CD4-positive, alpha-beta T cell (primary cell): ENCODE results near the gene CXCL12. TPM values are rescaled to one million over a fixed set of nuclear protein-coding genes. Genes with fewer than 3 reads are reported as not detected.
A peak's percentile ranks its signal among the peaks of the same experiment; 100 is the strongest.

ENCODE experiments used
- ATAC-seq: fragments of 200-7000 bp; cut with Tn5 transposase; one replicate; pipeline ENCODE4 v1.10.0; 2022; ENCODE audit warnings: mild to moderate bottlenecking; ENCODE audit not compliant: poor library complexity
- CTCF ChIA-PET: fragments of 350-600 bp; sonication (Branson Sonifier 250); formaldehyde crosslinking; loops from one replicate; lab custom pipeline; 2021; ENCODE audit warnings: antibody characterized with exemption, inconsistent platforms; lab: Charles Lee
- POLR2A ChIA-PET: fragments of 350-600 bp; sonication (Branson Sonifier 250); formaldehyde crosslinking; loops from one replicate; lab custom pipeline; 2021; ENCODE audit warnings: antibody characterized with exemption, inconsistent platforms; lab: Charles Lee
- DNase-seq, 14 experiments: peaks; one replicate each; pipeline ENCODE4 v3.0.0-alpha.2; 2013 to 2020; ENCODE audit warnings: mixed read lengths in 2 of 14
- H3K27ac ChIP-seq, 2 donors: one replicate each; pipeline versions ENCODE4 v1.5.1 to v1.7.0; 2013; ENCODE audit warnings: low read length in 2 of 2, low read depth in 1 of 2, mild to moderate bottlenecking in 1 of 2
- H3K27me3 ChIP-seq, 2 experiments: 1 replicate in 1 of 2; 2 replicates in 1 of 2; pipeline versions ENCODE4 v1.6.1 to v1.7.0; 2013; ENCODE audit warnings: low read length in 2 of 2, control low read depth in 1 of 2, mild to moderate bottlenecking in 1 of 2, moderate library complexity in 1 of 2; ENCODE audit not compliant: insufficient read depth in 2 of 2, control insufficient read depth in 1 of 2
- H3K36me3 ChIP-seq: one replicate; pipeline ENCODE4 v1.6.1; 2013; ENCODE audit warnings: low read length, control low read depth; ENCODE audit not compliant: insufficient read depth
- H3K4me1 ChIP-seq: one replicate; pipeline ENCODE4 v1.6.1; 2013; ENCODE audit warnings: low read length, control low read depth; ENCODE audit not compliant: insufficient read depth
- H3K4me3 ChIP-seq: one replicate; pipeline ENCODE4 v1.5.1; 2013; ENCODE audit warnings: mild to moderate bottlenecking, low read length, moderate library complexity
- H3K9me3 ChIP-seq, 2 experiments: 1 replicate in 1 of 2; 2 replicates in 1 of 2; pipeline versions ENCODE4 v1.6.1 to v1.7.0; 2013; ENCODE audit warnings: low read length in 2 of 2, mild to moderate bottlenecking in 2 of 2, control low read depth in 1 of 2, moderate library complexity in 1 of 2; ENCODE audit not compliant: control insufficient read depth in 1 of 2, insufficient read depth in 1 of 2
- H3K27ac Mint-ChIP-seq: one replicate; pipeline ENCODE4 v1.8.0; 2020; ENCODE audit warnings: mixed read lengths
- H3K27me3 Mint-ChIP-seq: one replicate; pipeline ENCODE4 v1.8.0; 2021; ENCODE audit warnings: mixed read lengths
- H3K36me3 Mint-ChIP-seq: one replicate; pipeline ENCODE4 v1.8.0; 2021; ENCODE audit warnings: low read depth, mixed read lengths
- H3K4me1 Mint-ChIP-seq: one replicate; pipeline ENCODE4 v1.8.0; 2021; ENCODE audit warnings: low read depth, mixed read lengths
- H3K4me3 Mint-ChIP-seq: one replicate; pipeline ENCODE4 v1.8.0; 2020; ENCODE audit warnings: mild to moderate bottlenecking, mixed read lengths
- H3K9me3 Mint-ChIP-seq: one replicate; pipeline ENCODE4 v1.8.0; 2020; ENCODE audit warnings: mixed read lengths
- intact Hi-C, 2 experiments: fragments of 100-400 bp; cut with DNase I in 1 of 2; cut with micrococcal nuclease in 1 of 2; formaldehyde crosslinking; loops; one replicate each; pipeline versions ENCODE4 v1.15.1 to v1.9.0; 2023 to 2025; cut with DNase I, micrococcal nuclease
- polyA plus RNA-seq, 2 donors: library from polyadenylated mRNA; unstranded; fragments of 120-200 nt; gene quantifications; one replicate each; pipeline ENCODE4 v1.2.1, GENCODE V29; 2013
- total RNA-seq, 174 experiments: library from RNA in 2 of 174; stranded (reverse) in 2 of 174; gene quantifications; one replicate each; pipeline ENCODE4 v1.2.3 and lab custom pipeline; 2021 to 2026
- TF ChIP-seq, protein P1 (sequence below): fragments of 200-600 bp; IDR thresholded peaks from one replicate; pipeline ENCODE4 v1.8.0; 2022; ENCODE audit warnings: antibody characterized with exemption, mild to moderate bottlenecking

The CXCL12 gene
- total RNA-seq (not detected), total RNA-seq (lab: John Stamatoyannopoulos, UW) (0 to 0.16 (median 0) reads per million in 172 experiments)
- not detected for polyA plus RNA-seq (2013, experiment 1 of 2)
- polyA plus RNA-seq (2013, experiment 2 of 2): 3.7 TPM

DNA sequence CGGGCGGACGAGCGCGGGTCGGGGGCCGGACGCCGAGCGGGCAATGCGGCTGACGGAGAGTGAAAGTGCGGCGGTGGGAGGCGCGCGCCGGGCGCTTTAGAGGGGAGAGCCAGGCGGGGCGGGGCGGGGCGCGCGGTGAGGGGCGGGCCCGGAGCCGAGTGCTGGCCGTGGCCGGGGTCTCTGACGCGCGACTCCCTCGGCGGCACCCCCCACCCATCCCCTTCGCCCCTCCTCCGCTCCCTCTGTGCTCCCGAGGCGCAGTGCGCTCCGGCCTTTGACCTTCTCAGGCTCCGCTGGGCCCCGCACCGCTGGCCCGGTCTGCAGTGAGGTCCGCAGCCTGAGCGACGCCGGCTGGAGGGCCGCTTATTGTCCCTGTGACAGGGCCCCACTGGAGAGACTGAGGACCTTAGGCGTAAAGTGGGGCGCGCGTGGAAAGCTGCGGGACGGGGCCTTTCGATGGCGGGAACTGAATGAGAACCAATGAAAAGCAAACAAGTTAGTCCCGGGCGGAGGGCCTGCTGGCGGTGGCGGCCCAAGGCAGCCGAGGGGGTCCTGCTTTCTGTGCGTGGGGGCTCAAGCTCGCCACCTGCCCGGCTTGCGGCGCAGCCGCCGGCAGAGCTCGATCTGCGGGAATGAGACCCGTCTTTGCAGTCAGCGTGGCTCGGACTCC lies at the start of gene CXCL12:
Gene CXCL12, minus strand, starts transcription at position 72 of the 670 bp plus-strand sequence. CDS start 92 bp downstream, outside the sequence.
- POLR2A ChIA-PET: no interaction called here
- Mint-ChIP-seq H3K4me3 (peak within 1 kb of the TSS; percentile 58), H3K9me3 (no peaks in the 10 kb centered on the region), H3K27ac (no peak within 1 kb of the TSS), H3K27me3 (peaks cover 53% of the 10 kb centered on the region), H3K36me3 (no peaks in the 10 kb centered on the region), H3K4me1 (peaks cover 4% of the 10 kb centered on the region)
- no peak within 1 kb of the TSS for H3K4me3 ChIP-seq
- no peak for ATAC-seq
- peaks cover 27 to 53% of the 10 kb centered on the region in 2 experiments for H3K27me3 ChIP-seq
- H3K4me1 ChIP-seq: peaks cover 3% of the 10 kb centered on the region
- H3K27ac ChIP-seq: no peak within 1 kb of the TSS
- peaks cover 0 to 31% of the 10 kb centered on the region in 2 experiments for H3K9me3 ChIP-seq
- H3K36me3 ChIP-seq: no peaks in the 10 kb centered on the region
- DNase-seq: no peak
- intact Hi-C loops: loop anchor here in 1 of 2 experiments (5.0 kb wide), 1 partner anchor 693 kb away; no protein-coding TSS in a partner anchor
- TF ChIP-seq, protein P1, sequence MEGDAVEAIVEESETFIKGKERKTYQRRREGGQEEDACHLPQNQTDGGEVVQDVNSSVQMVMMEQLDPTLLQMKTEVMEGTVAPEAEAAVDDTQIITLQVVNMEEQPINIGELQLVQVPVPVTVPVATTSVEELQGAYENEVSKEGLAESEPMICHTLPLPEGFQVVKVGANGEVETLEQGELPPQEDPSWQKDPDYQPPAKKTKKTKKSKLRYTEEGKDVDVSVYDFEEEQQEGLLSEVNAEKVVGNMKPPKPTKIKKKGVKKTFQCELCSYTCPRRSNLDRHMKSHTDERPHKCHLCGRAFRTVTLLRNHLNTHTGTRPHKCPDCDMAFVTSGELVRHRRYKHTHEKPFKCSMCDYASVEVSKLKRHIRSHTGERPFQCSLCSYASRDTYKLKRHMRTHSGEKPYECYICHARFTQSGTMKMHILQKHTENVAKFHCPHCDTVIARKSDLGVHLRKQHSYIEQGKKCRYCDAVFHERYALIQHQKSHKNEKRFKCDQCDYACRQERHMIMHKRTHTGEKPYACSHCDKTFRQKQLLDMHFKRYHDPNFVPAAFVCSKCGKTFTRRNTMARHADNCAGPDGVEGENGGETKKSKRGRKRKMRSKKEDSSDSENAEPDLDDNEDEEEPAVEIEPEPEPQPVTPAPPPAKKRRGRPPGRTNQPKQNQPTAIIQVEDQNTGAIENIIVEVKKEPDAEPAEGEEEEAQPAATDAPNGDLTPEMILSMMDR: no peak
- CTCF ChIA-PET: no interaction called here

DNA sequence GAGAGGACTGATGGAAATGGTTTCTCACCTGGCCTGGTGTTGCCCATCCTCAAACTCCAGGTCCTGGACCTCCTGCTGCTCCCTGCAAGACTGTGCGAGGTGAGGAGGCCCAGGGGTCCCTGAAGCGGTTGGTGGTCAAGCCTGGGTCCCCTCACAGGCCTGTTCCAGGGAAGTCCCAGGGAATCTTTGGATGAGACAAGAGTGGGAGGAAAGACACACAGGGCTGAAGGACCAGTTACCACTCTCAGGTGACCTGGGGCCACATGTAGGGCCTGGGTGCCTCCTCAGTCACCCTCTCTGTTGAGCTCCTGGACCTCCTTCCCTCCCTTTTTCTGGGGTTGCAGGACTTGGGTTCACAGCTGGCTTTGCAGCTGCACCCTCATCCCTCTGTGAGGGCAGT lies 42.6 kb upstream of the CXCL12 start:
- no peaks in the 10 kb centered on the region for H3K36me3 ChIP-seq
- POLR2A ChIA-PET: no interaction called here
- TF ChIP-seq, protein P1: no peak
- Mint-ChIP-seq H3K36me3 (no peaks in the 10 kb centered on the region), H3K4me3 (no peak overlapping the region), H3K4me1 (no peaks in the 10 kb centered on the region), H3K27me3 (no peaks in the 10 kb centered on the region), H3K27ac (no peak overlapping the region), H3K9me3 (peaks cover 5% of the 10 kb centered on the region)
- H3K27me3 ChIP-seq: no peaks in the 10 kb centered on the region
- CTCF ChIA-PET: no interaction called here
- intact Hi-C loops: no loop called here
- H3K27ac ChIP-seq: no peak overlapping the region
- DNase-seq (no peak), ATAC-seq (no peak)
- no peak overlapping the region for H3K4me3 ChIP-seq
- no peaks in the 10 kb centered on the region for H3K4me1 ChIP-seq
- H3K9me3 ChIP-seq: peaks cover 0 to 17% of the 10 kb centered on the region in 2 experiments

DNA sequence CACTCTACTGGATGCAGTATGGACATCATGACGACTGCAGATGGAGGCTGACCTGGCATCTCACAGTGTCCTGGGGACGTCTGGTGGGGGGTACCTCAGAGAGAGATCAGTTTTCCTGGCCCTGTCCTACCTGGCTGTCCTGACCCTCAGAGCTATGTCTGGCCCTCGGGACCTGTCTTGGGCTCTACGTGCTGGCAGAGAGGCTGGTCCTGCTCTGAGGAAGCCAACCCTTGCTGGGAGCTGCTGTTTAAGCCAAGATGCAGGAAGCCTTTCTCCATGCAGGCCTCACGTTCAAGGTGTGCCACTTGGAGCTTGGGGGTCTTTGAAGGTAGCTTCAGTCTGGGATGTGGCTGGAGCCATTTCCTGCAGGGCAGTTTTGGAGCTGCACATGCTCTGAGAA lies 42.1 kb upstream of the CXCL12 start:
- H3K27me3 ChIP-seq: no peaks in the 10 kb centered on the region
- H3K9me3 ChIP-seq: peaks cover 0 to 17% of the 10 kb centered on the region in 2 experiments
- Mint-ChIP-seq H3K4me3 (no peak overlapping the region), H3K27ac (no peak overlapping the region), H3K4me1 (no peaks in the 10 kb centered on the region), H3K9me3 (peaks cover 3% of the 10 kb centered on the region), H3K36me3 (no peaks in the 10 kb centered on the region), H3K27me3 (no peaks in the 10 kb centered on the region)
- ChIA-PET POLR2A (no interaction called here), CTCF (no interaction called here)
- no peaks in the 10 kb centered on the region for H3K36me3 ChIP-seq
- TF ChIP-seq, protein P1: no peak
- intact Hi-C loops: no loop called here
- DNase-seq: no peak
- ATAC-seq: no peak
- H3K4me1 ChIP-seq: no peaks in the 10 kb centered on the region
- H3K4me3 ChIP-seq: no peak overlapping the region
- H3K27ac ChIP-seq: no peak overlapping the region
